ENCODE measurements around the gene FAM111A.

DNA sequence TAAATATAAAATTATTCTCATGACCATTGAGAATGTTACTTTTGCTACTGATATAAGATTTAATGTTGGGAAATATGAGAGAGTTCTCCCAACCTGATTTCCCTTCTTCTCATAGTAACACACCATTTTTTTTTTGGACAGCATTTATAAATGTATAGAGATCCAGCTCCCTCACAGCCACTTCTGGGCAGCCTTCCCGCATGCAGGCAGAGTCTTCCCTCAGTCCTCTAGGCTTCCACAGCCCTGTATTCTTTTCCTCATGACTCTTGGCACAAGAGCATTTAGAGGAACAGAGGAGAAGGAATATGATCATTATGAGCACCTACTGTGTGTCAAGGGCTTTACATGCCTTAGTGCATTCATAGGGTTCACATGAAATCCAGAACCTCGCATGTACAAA lies 38.3 kb downstream of the FAM111A start:
- TF ChIP-seq, protein P1, sequence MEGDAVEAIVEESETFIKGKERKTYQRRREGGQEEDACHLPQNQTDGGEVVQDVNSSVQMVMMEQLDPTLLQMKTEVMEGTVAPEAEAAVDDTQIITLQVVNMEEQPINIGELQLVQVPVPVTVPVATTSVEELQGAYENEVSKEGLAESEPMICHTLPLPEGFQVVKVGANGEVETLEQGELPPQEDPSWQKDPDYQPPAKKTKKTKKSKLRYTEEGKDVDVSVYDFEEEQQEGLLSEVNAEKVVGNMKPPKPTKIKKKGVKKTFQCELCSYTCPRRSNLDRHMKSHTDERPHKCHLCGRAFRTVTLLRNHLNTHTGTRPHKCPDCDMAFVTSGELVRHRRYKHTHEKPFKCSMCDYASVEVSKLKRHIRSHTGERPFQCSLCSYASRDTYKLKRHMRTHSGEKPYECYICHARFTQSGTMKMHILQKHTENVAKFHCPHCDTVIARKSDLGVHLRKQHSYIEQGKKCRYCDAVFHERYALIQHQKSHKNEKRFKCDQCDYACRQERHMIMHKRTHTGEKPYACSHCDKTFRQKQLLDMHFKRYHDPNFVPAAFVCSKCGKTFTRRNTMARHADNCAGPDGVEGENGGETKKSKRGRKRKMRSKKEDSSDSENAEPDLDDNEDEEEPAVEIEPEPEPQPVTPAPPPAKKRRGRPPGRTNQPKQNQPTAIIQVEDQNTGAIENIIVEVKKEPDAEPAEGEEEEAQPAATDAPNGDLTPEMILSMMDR (IDR thresholded peaks at IDR 0.05), result no peak
- no peak for TF ChIP-seq POLR2A (IDR thresholded peaks at IDR 0.05)

Data from ovary (tissue), 3 donors.